WI38 (cell line): ENCODE data around the gene YWHAE.

Experiments
- H3K4me3 ChIP-seq: 2 replicates; pipeline ENCODE4 v1.5.1; 2011; ENCODE audit warnings: low read depth, mild to moderate bottlenecking, control low read depth, low read length
- TF ChIP-seq, protein P1 (sequence below): IDR thresholded peaks from 2 replicates; pipeline ENCODE4 v1.5.1; 2012; ENCODE audit warnings: low read depth, mild to moderate bottlenecking, control low read depth, low read length

Gene YWHAE

GRCh38 chr17:1351971-1352370, 48.1 kb downstream of the YWHAE start:
- no peak overlapping the region for H3K4me3 ChIP-seq
- TF ChIP-seq, protein P1, sequence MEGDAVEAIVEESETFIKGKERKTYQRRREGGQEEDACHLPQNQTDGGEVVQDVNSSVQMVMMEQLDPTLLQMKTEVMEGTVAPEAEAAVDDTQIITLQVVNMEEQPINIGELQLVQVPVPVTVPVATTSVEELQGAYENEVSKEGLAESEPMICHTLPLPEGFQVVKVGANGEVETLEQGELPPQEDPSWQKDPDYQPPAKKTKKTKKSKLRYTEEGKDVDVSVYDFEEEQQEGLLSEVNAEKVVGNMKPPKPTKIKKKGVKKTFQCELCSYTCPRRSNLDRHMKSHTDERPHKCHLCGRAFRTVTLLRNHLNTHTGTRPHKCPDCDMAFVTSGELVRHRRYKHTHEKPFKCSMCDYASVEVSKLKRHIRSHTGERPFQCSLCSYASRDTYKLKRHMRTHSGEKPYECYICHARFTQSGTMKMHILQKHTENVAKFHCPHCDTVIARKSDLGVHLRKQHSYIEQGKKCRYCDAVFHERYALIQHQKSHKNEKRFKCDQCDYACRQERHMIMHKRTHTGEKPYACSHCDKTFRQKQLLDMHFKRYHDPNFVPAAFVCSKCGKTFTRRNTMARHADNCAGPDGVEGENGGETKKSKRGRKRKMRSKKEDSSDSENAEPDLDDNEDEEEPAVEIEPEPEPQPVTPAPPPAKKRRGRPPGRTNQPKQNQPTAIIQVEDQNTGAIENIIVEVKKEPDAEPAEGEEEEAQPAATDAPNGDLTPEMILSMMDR, result no peak

DNA sequence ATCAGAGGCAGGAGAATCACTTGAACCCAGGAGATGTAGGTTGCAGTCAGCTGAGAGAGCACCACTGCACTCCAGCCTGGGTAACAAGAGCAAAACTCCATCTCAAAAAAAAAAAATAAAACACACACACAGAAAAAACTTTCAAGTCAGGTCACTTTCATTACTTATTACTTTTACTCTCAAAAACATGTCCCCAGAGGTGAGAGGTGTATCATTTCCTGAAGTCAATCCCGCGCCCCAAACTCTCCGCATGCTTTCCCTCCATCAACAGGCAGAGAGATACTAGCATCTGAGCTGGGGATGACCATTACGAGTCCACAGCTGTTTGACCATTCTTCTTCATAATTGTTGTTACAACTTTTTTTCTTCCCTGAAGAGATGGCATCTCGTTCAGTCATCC, 48.7 kb downstream of the YWHAE start:
- TF ChIP-seq, protein P1, result no peak
- H3K4me3 ChIP-seq, result no peak overlapping the region

GRCh38 chr17:1347589-1348323, 52.3 kb downstream of the YWHAE start:
- H3K4me3 ChIP-seq, result no peak overlapping the region
- TF ChIP-seq, protein P1, result no peak

- no peak overlapping the region for H3K4me3 ChIP-seq
These were observed 55.5 kb downstream of the YWHAE start for GRCh38 chr17:1344521-1344920.

DNA sequence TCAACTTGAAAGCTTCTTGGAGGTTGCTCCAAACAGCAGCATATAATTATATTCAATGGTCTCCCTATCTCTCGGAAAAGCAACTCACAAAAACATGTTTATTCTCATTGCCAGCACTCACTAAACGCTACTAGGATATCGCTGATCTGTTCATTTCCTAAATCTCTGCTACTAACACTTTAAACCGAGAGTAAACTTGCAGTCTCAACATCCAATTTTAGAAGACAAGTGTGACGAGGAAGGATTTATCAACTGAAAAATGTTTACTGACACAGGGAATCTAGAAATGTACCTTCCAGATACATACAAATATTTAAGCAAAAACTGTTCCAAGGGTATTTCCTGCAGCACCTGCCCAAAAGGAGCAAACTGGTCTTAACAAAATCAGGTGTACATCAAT, 56.5 kb downstream of the YWHAE start:
- TF ChIP-seq, protein P1, result no peak
- H3K4me3 ChIP-seq, result no peak overlapping the region

More at GRCh38 chr17:1344521-1344920, 55.5 kb downstream of the YWHAE start:
- TF ChIP-seq, protein P1, result no peak

DNA sequence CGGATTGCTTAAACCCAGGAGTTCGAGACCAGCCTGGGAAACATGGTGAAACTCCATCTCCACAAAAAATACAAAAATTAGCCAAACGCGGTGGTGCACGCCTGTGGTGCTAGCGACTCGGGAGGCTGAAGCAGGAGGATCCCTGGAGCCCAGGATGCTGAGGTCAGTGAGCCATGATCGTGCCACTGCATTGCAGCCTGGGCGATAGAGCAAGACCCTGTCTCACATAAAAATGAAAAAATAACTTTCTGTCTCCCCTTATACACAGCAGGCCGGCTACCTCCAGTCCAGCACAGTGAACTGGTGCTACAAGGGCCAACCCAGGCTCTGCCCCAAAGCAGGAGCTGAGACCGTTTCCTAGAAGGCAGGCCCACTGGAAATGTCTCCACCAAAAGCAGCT, 59.7 kb downstream of the YWHAE start:
- no peak overlapping the region for H3K4me3 ChIP-seq
- TF ChIP-seq, protein P1, result no peak

DNA sequence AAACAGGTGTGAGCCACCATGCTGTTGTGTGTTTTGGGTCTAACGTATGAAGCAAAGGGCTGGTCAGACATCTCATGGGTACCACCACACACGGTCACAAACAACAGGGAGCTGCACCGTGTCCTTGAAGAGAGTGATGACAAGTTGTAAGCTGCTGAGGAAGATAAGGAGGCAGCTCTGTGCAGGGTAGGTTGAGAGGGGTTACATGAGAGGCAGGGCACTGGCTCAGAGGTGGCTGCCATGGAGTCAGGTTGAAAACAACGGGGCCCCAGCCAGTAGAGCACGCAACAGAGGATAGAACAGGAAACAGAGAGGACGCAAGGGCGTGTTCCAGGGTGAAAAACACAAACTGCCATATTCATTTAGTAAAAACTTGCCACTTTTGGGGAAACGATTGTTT, 68.3 kb downstream of the YWHAE start:
- no peak overlapping the region for H3K4me3 ChIP-seq
- TF ChIP-seq, protein P1, result no peak
